Choroid plexus epithelial cell (primary cell): ENCODE data around the gene GNAQ.

ENCODE experiments used
- DNase-seq: peaks from one replicate; pipeline ENCODE4 v3.0.0-alpha.2; 2010; ENCODE audit warnings: low read depth
- H3K4me3 ChIP-seq: 2 replicates; pipeline ENCODE4 v1.5.1; 2011; ENCODE audit warnings: low read depth, mild to moderate bottlenecking, control low read depth, low read length, moderate library complexity
- TF ChIP-seq, protein P1 (sequence below): conservative IDR thresholded peaks from 2 replicates; pipeline ENCODE4 v1.5.1; 2011; ENCODE audit warnings: low read depth, mild to moderate bottlenecking, control low read depth, inconsistent platforms, low read length, moderate library complexity

GNAQ gene

DNA sequence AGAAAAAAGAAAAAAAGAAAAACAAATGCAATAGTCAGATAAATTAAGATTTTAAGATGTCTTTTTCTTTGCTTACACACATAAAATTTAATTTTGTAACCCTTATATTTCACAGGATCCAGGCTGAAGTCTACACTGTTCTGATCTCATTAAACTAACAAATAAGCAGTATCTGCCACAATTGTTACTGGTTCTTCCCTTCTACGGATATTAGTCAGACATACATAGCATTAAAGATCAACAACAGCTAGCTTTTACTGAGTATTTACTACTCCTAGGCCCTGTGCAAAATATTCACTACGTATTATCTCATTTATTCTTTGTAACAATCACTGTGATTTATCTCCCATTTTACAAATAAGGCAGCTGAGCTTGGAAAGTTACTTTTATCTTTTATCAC is 34.9 kb downstream of the GNAQ start:
- TF ChIP-seq, protein P1, sequence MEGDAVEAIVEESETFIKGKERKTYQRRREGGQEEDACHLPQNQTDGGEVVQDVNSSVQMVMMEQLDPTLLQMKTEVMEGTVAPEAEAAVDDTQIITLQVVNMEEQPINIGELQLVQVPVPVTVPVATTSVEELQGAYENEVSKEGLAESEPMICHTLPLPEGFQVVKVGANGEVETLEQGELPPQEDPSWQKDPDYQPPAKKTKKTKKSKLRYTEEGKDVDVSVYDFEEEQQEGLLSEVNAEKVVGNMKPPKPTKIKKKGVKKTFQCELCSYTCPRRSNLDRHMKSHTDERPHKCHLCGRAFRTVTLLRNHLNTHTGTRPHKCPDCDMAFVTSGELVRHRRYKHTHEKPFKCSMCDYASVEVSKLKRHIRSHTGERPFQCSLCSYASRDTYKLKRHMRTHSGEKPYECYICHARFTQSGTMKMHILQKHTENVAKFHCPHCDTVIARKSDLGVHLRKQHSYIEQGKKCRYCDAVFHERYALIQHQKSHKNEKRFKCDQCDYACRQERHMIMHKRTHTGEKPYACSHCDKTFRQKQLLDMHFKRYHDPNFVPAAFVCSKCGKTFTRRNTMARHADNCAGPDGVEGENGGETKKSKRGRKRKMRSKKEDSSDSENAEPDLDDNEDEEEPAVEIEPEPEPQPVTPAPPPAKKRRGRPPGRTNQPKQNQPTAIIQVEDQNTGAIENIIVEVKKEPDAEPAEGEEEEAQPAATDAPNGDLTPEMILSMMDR, result no peak
- no peak overlapping the region for H3K4me3 ChIP-seq
- DNase-seq, result no peak

DNA sequence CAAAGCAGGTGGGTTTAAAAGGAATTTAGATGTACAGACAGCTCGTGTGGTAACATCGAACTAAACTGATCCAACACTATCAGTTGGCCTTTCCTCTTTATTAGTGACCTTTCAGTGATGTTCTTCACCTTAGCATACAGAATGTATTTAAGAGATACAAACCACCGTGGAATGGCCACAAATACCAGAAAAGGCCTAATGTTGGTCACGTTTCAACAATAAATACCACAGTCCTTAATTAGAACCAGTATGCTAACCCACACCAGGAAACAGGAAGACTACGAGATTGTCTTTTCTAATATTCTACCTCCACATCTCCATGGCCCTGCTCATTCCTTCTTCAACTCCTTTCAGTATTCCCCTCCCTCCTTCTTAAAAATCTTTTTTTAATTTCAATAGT is 40.4 kb downstream of the GNAQ start:
- H3K4me3 ChIP-seq, result no peak overlapping the region
- TF ChIP-seq, protein P1, result no peak
- no peak for DNase-seq

DNA sequence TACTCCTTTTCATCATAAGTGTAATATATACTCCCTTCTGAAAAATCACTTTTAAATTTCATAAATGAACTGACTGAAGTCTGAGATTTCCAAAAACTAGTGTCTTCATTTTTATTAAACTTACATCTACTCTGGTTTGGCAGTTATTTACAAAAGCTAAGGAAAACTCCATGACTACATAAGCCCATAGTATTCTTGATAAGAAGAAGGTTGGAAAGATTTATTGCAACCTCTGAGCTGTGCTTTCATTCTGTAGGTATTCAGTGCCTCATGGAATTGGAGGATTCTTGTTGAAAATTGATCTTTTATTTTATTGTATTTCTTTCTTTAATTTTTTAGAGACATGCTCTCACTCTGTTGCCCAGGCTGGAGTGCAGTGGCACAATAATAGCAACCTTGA is 41.7 kb downstream of the GNAQ start:
- TF ChIP-seq, protein P1, result no peak
- DNase-seq, result no peak
- H3K4me3 ChIP-seq, result no peak overlapping the region

DNA sequence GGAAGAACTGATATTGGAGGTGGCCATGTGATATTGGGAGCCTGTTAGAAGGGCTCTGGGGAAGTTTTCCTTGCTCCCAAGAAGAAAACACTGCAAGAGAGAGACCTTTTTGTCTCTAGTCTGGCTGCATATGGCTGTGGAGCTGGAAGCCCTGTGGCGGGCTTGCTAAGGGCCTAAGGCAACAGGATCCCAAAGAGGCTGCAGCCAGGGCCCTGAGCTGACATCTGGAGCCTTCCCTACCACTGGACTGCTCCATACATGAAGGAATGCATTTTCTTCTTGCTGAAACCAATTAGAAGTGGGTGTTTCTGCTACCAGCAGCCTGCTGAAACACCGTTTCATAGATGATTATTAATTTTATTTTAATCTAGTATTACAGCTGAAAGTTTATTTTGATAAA is 42.2 kb downstream of the GNAQ start:
- no peak overlapping the region for H3K4me3 ChIP-seq
- TF ChIP-seq, protein P1, result no peak
- no peak for DNase-seq

DNA sequence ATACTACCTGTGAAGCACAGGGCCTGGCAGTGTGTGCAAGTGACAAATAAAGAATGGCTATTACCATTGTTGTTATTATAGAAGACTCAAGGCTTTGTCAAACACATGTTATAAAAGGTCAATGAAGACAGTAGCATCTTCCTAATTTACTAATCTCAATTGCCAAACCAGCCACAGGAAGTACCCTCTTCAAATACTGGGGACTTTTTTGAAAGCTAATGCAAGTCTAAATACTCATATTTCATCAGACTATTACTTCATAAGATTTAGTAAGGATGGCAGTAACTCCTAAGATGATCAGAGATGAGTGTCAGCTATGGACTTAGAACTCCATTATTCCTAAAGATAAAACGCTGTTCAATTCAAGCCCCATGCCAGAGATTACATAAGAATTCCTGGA is 43.0 kb downstream of the GNAQ start:
- H3K4me3 ChIP-seq, result no peak overlapping the region
- TF ChIP-seq, protein P1, result no peak
- DNase-seq, result no peak

DNA sequence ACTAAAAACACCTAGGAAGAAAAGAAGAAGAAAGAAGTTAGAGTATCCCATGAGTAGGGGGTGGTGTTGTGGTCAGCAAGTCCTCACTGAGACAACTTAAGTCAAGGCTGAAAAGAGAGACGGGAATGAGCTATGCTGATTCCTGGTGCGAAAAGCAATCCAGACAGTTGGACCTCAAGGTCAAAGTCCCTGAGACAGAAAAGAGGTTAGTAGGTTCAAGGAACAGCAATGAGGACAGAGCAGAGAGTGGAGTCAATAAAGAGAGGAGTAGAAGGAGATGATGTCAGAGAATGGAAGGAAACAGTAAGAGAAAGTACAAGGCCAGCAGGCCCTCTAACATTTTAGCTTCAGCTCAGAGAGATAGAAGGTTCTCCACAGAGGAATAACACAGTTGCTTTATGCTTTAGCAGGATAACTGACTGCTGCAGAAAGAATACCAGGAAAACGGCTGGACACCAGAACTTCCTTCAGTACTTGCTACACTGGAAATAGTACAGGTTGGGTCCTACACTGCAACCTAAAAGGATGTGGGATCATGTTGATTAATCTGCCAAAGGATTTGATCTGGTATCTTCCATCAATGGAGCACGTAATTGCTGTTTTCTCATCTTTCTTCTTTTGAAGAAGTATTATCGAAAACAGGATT is 43.6 kb downstream of the GNAQ start:
- no peak overlapping the region for H3K4me3 ChIP-seq
- DNase-seq, result no peak
- TF ChIP-seq, protein P1, result no peak

DNA sequence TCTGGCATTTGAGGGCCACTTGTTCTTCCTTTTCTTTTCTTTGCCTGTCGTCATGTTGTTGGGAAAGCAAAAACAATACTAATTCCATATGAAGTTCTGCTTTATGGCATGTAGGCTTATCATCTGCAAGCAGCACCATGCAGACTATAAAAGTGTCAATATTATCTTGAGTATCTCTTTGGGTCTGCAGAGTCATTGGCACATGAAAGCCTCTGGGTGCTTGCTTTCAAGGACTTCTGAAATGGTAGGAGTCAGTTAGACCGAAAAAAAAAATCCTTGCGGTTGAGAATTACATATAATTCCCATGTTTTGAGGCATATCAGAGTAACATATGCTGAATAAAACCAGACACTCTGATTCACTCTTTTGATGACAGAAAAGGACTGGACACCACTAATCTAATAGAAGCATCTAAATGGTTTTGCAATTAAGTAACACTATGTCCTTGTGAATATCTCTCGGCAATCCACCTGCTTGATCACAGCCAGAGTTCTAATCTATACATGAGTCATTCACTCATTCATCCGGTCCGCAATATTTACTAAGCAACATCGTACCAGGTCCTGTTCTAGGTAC is 44.4 kb downstream of the GNAQ start:
- TF ChIP-seq, protein P1, result no peak
- no peak overlapping the region for H3K4me3 ChIP-seq
- DNase-seq, result no peak
